Measurements from ENCODE around the gene MLKL.

- TF ChIP-seq POLR2A (IDR thresholded peaks at IDR 0.05) (no peak), CTCF (IDR thresholded peaks at IDR 0.05) (no peak), POLR2AphosphoS5 (IDR thresholded peaks at IDR 0.05) (no peak)
Observed at GRCh38 chr16:74666010-74666421, 34.6 kb downstream of the MLKL start.

Measured in transverse colon (tissue), 4 donors.